Activated T-cell treated with anti-CD3 and anti-CD28 coated beads, Interleukin-2, amount 50 U/mL, for 72 hours (primary cell): ENCODE measurements around the gene CT45A2. TPM values are rescaled to one million over a fixed set of nuclear protein-coding genes. Genes with fewer than 3 reads are reported as not detected.
"Not testable (repeated sequence)": the region's sequence is repeated elsewhere in the genome, so short reads cannot be mapped to it uniquely, and the experiment has no call there.

Experiments used
- ATAC-seq, 2 donors: fragments of 150-1000 bp; cut with Tn5 transposase; replicated peaks in 1 of 2; 2 replicates each; pipeline ENCODE4 v1.10.0; 2021; ENCODE audit warnings: moderate library complexity in 2 of 2, mild to moderate bottlenecking in 1 of 2
- DNase-seq, 2 donors: peaks; one replicate each; pipeline ENCODE4 v3.0.0; 2021 to 2022; ENCODE audit warnings: mixed read lengths in 1 of 2
- H3K27ac Mint-ChIP-seq: one replicate; pipeline ENCODE4 v1.8.0; 2022; ENCODE audit warnings: mild to moderate bottlenecking, moderate library complexity, mixed read lengths
- H3K27me3 Mint-ChIP-seq: one replicate; pipeline ENCODE4 v1.8.0; 2022; ENCODE audit warnings: low read depth, mixed read lengths
- H3K36me3 Mint-ChIP-seq, 2 donors: one replicate each; pipeline ENCODE4 v1.8.0; 2022; ENCODE audit warnings: mixed read lengths in 2 of 2, mild to moderate bottlenecking in 1 of 2; ENCODE audit not compliant: insufficient read depth in 2 of 2
- H3K4me1 Mint-ChIP-seq: one replicate; pipeline ENCODE4 v1.8.0; 2022; ENCODE audit warnings: low read depth, mixed read lengths
- H3K4me3 Mint-ChIP-seq, 2 donors: one replicate each; pipeline ENCODE4 v1.8.0; 2022; ENCODE audit warnings: mild to moderate bottlenecking in 2 of 2, mixed read lengths in 2 of 2, moderate library complexity in 2 of 2
- H3K9me3 Mint-ChIP-seq, 2 donors: one replicate each; pipeline ENCODE4 v1.8.0; 2022; ENCODE audit warnings: mixed read lengths in 2 of 2
- total RNA-seq, 2 donors: library from RNA; stranded (reverse); gene quantifications; one replicate each; pipeline ENCODE4 v1.2.3, GENCODE V29; 2022

The CT45A2 gene
- not detected for total RNA-seq

- not testable (repeated sequence) for H3K4me3 Mint-ChIP-seq, H3K4me1 Mint-ChIP-seq, H3K9me3 Mint-ChIP-seq, H3K27ac Mint-ChIP-seq, H3K27me3 Mint-ChIP-seq, ATAC-seq, H3K36me3 Mint-ChIP-seq, DNase-seq
These were observed at the start of gene CT45A2 for GRCh38 chrX:135819912-135820311. Gene CT45A2, minus strand, starts transcription at chrX:135820012. Its CDS starts 3,747 bp downstream, at chrX:135816265.

- H3K4me1 Mint-ChIP-seq, H3K27ac Mint-ChIP-seq, DNase-seq, H3K27me3 Mint-ChIP-seq, H3K4me3 Mint-ChIP-seq, H3K9me3 Mint-ChIP-seq, H3K36me3 Mint-ChIP-seq, ATAC-seq: not testable (repeated sequence)
These were observed 34.6 kb upstream of the CT45A2 start, which contains the start of gene CT45A8 for GRCh38 chrX:135854438-135854837. Gene CT45A8, minus strand, starts transcription at chrX:135854538. Its CDS starts 3,755 bp downstream, at chrX:135850783.

GRCh38 chrX:135837180-135837579 is 17.4 kb upstream of the CT45A2 start, which contains the start of gene CT45A7:
Gene CT45A7, minus strand, starts transcription at chrX:135837280. Its CDS starts 3,747 bp downstream, at chrX:135833533.
- not testable (repeated sequence) for H3K27me3 Mint-ChIP-seq, H3K9me3 Mint-ChIP-seq, H3K4me1 Mint-ChIP-seq, H3K36me3 Mint-ChIP-seq, DNase-seq, H3K27ac Mint-ChIP-seq, H3K4me3 Mint-ChIP-seq, ATAC-seq

GRCh38 chrX:135802687-135803086 is 17.1 kb downstream of the CT45A2 start, which contains the start of gene CT45A6:
Gene CT45A6, minus strand, starts transcription at chrX:135802787. Its CDS starts 3,794 bp downstream, at chrX:135798993.
- not testable (repeated sequence) for H3K4me1 Mint-ChIP-seq, H3K27ac Mint-ChIP-seq, H3K9me3 Mint-ChIP-seq, H3K27me3 Mint-ChIP-seq, ATAC-seq, H3K4me3 Mint-ChIP-seq, DNase-seq, H3K36me3 Mint-ChIP-seq

- not testable (repeated sequence) for DNase-seq, H3K4me3 Mint-ChIP-seq, H3K36me3 Mint-ChIP-seq, H3K9me3 Mint-ChIP-seq, ATAC-seq, H3K27me3 Mint-ChIP-seq, H3K27ac Mint-ChIP-seq, H3K4me1 Mint-ChIP-seq
These were observed 34.4 kb downstream of the CT45A2 start, which contains the start of gene CT45A5 for GRCh38 chrX:135785403-135785802. Gene CT45A5, minus strand, starts transcription at chrX:135785503. Its CDS starts 3,774 bp downstream, at chrX:135781729.

- ATAC-seq, H3K27me3 Mint-ChIP-seq: not testable (repeated sequence)
These were observed 51.7 kb downstream of the CT45A2 start, which contains the start of gene CT45A3 for GRCh38 chrX:135768091-135768490. Gene CT45A3, minus strand, starts transcription at chrX:135768191. Its CDS starts 3,747 bp downstream, at chrX:135764444.

More at GRCh38 chrX:135768091-135768490, 51.7 kb downstream of the CT45A2 start, which contains the start of gene CT45A3:
- H3K9me3 Mint-ChIP-seq, H3K27ac Mint-ChIP-seq, DNase-seq, H3K4me1 Mint-ChIP-seq, H3K4me3 Mint-ChIP-seq, H3K36me3 Mint-ChIP-seq: not testable (repeated sequence)

Other genes starting within 250 kb of the CT45A2 start
- not detected for gene CT45A1, start 106.4 kb downstream of the CT45A2 start, total RNA-seq
- gene CT45A3, start 51.8 kb downstream of the CT45A2 start, total RNA-seq, result not detected
- gene CT45A5, start 34.5 kb downstream of the CT45A2 start, total RNA-seq, result under 1 TPM in 1 of 2 donors, not detected in 1; 0.35 TPM
- gene CT45A6, start 17.2 kb downstream of the CT45A2 start, total RNA-seq, result not detected
- not detected for gene CT45A7, start 17.3 kb upstream of the CT45A2 start, total RNA-seq
- not detected for gene CT45A8, start 34.5 kb upstream of the CT45A2 start, total RNA-seq
- gene CT45A9, start 51.8 kb upstream of the CT45A2 start, total RNA-seq, result not detected
- gene CT45A10, start 73.4 kb upstream of the CT45A2 start, total RNA-seq, result not detected
- gene SAGE1, start 73.7 kb upstream of the CT45A2 start, total RNA-seq, result not detected
- 10 to 100 TPM; 20.1 to 21.7 TPM for gene MMGT1, start 154.0 kb upstream of the CT45A2 start, total RNA-seq
- gene SLC9A6, start 165.4 kb upstream of the CT45A2 start, total RNA-seq, result 10 to 100 TPM; 11.4 to 12.2 TPM